Ramos (cell line): ENCODE results near the gene LAMTOR2.

Experiments used
- in situ Hi-C: fragments of 300-500 bp; cut with MboI; formaldehyde crosslinking; loops from one replicate; pipeline ENCODE4 v1.14.3; 2022; ENCODE audit warnings: low sequenced_read_pairs; ENCODE audit not compliant: unreplicated experiment

Gene LAMTOR2

GRCh38 chr1:156073740-156074139 lies 19.2 kb downstream of the LAMTOR2 start:
- in situ Hi-C loops: no loop called here

GRCh38 chr1:156074661-156075060 lies 20.1 kb downstream of the LAMTOR2 start:
- in situ Hi-C loops: no loop called here

- in situ Hi-C loops: no loop called here
These were observed 20.6 kb downstream of the LAMTOR2 start for GRCh38 chr1:156075162-156075561.

- in situ Hi-C loops: no loop called here
These were observed 21.2 kb downstream of the LAMTOR2 start for GRCh38 chr1:156075775-156076204.

- in situ Hi-C loops: no loop called here
These were observed 22.2 kb downstream of the LAMTOR2 start for GRCh38 chr1:156076609-156077429.

GRCh38 chr1:156077430-156077760 lies 22.8 kb downstream of the LAMTOR2 start:
- in situ Hi-C loops: no loop called here

GRCh38 chr1:156078728-156079127 lies 24.1 kb downstream of the LAMTOR2 start:
- in situ Hi-C loops: no loop called here

GRCh38 chr1:156079762-156080161 lies 25.2 kb downstream of the LAMTOR2 start:
- in situ Hi-C loops: no loop called here

GRCh38 chr1:156080241-156080862 lies 25.8 kb downstream of the LAMTOR2 start:
- in situ Hi-C loops: no loop called here

DNA sequence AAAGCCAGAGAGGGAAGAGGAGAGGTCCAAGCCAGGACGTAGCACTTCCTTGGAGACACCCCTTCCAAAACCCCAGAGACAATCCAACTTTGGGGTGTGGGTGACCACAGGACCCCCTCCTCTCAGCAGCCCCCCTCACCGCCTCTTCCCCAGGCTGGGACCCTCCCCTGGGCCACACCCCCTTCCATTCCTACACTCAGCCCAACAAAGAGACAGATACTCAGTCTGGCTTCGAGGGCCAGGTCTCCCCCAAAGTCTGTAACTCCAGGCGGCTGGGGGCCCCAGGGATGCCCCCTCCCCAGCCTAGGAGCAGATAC lies 26.2 kb downstream of the LAMTOR2 start:
- in situ Hi-C loops: no loop called here

GRCh38 chr1:156081180-156081916 lies 26.8 kb downstream of the LAMTOR2 start:
- in situ Hi-C loops: no loop called here

- in situ Hi-C loops: no loop called here
These were observed 27.3 kb downstream of the LAMTOR2 start for GRCh38 chr1:156081917-156082308.

DNA sequence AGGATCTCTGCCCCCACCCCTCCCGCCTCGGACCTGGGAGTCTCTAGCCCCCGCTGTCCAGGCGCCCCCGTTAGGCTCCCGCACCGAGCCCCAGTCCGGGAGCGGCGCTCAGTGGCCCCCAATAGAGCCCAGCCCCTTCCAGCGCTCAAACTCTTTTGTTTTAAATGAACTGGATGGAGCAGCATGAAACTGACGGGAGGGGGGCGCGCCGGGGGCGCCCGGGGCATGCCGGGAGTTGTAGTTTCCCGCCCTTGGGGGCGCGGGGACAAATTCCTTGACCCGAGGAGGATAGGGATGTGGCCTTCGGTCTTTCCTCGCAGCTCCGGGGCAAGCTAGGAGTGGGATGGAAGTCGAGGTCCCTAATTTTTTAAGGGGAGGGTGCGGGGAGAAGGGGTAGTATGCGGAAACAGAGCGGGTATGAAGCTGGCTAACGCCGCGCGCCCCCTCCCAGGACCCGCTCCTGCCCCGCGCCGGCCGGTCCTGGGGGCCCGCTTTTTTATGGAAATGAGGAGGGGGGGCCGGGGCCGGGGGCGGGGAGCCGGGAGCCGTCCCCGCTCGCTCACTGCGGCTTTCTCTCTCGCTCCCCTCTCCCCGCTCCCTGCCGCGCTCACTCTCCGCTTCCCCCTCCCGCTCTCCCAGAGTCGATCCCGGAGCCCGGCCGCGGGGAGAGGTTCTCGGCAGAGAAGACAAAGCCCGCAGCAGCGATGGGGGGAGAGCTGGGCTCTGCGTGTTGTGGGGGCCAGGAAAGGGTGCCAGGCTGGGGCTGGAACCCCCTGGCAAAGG lies 27.9 kb downstream of the LAMTOR2 start, which contains the start of gene MEX3A:
MEX3A (minus strand) TSS at position 157 of the 783 bp plus-strand sequence. CDS start 467 bp downstream, outside the sequence.
- in situ Hi-C loops: no loop called here

- in situ Hi-C loops: no loop called here
These were observed 29.5 kb downstream of the LAMTOR2 start for GRCh38 chr1:156083800-156084790.

GRCh38 chr1:156086256-156086662 lies 31.7 kb downstream of the LAMTOR2 start:
- in situ Hi-C loops: no loop called here

- in situ Hi-C loops: loop anchor here (5.0 to 10.0 kb wide), 2 partner anchors 43 to 355 kb away; no protein-coding TSS in a partner anchor
These were observed 35.1 kb downstream of the LAMTOR2 start for GRCh38 chr1:156089704-156090103.

DNA sequence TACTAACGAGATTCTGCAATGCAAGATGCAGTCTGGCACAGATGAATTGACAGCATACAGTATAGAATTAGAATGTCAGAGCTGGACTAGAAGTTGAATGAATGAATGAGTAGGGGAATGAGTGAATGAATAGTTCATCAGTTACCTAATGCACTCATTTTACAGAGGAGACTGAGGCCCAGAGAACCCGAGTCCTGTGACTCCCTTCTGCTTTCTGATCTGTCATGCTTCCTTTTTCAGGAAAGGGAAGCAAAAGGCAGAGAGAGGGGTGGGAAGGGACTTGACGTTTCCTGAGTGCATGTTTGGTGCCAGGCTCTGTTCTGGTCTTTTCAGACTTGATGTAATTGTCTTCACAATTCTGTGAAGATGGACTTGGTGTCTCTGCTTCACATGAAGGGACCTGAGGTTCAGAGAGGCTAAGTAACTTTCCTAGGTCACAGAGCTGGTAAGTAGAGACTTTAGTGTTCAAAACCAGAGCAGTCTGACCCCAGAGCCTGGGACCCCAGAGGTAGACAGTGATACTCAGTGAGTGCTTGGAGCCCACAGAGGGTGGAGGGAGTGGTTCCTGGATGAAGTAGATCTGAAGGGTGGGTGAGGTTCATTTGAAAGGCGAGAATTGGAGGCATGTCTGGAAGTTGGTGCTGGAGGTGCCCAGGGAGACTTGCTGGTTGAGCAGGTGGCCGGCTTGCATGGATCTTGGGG lies 35.7 kb downstream of the LAMTOR2 start:
- in situ Hi-C loops: loop anchor here (5.0 to 10.0 kb wide), 2 partner anchors 42 to 355 kb away; no protein-coding TSS in a partner anchor

DNA sequence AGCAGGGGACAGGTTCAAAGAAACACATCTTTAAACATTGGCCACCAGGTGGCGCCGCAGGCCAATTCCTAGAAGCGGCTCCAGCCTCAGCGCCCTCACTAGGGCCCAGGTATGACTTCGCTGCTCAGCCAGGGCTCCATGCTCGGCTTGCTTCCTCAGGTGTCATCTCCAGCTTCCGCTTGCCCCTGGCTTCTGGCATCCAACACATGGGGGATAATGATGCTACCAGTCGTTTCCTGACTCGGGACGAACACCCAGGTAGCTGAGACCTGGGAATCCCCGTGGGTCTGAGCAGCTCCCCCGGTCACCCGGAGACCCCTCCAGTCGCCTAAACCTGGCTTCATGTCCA lies 36.2 kb downstream of the LAMTOR2 start:
- in situ Hi-C loops: loop anchor here (5.0 to 10.0 kb wide), 2 partner anchors 41 to 354 kb away; no protein-coding TSS in a partner anchor
